ENCODE data around the gene ASTN2.

- TF ChIP-seq POLR2A (IDR thresholded peaks at IDR 0.05; ENCODE audit: low read length) = no peak
- no peak for TF ChIP-seq GATA1 (IDR thresholded peaks at IDR 0.05; ENCODE audit: low read depth, low read length)
These were observed 46.5 kb upstream of the ASTN2 start for GRCh38 chr9:117461386-117461785.

Measured in erythroblast (primary cell).